ENCODE results near the gene ABLIM3.

The ABLIM3 gene

GRCh38 chr5:149217803-149218155, 76.5 kb downstream of the ABLIM3 start:
- H3K4me3 ChIP-seq (ENCODE audit: low read depth, low read length): no peak overlapping the region
- no peak for TF ChIP-seq CTCF (IDR thresholded peaks at IDR 0.05; ENCODE audit: control insufficient read depth, extremely low read depth, insufficient read depth)
- DNase-seq (ENCODE audit: low read depth): no peak

DNA sequence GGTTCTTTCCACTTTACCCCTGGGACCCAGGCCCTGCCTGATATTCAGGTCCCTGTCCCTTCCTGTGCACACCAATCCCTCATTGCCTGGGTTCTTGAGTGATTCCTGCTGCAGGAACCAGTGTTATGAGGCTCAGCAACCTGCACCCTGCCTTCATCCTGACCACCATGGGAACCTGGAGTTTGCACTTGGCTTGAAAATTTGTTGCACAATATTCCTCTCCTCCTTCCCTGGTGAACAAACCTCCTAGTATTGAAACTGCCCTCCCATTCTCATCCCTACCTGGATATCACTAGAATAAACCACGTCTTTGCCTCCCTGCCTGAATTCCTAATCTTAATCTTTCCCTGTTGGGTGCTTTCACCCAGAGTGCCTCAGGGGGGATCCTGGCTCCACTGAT, 78.3 kb downstream of the ABLIM3 start:
- DNase-seq (ENCODE audit: low read depth): no peak
- no peak overlapping the region for H3K4me3 ChIP-seq (ENCODE audit: low read depth, low read length)
- no peak for TF ChIP-seq CTCF (IDR thresholded peaks at IDR 0.05; ENCODE audit: control insufficient read depth, extremely low read depth, insufficient read depth)

GRCh38 chr5:149220750-149221149, 79.5 kb downstream of the ABLIM3 start:
- H3K4me3 ChIP-seq (ENCODE audit: low read depth, low read length): peak overlapping the region; percentile 6; the same call in 1 of the 2 replicates
- TF ChIP-seq CTCF (IDR thresholded peaks at IDR 0.05; ENCODE audit: control insufficient read depth, extremely low read depth, insufficient read depth): no peak

DNA sequence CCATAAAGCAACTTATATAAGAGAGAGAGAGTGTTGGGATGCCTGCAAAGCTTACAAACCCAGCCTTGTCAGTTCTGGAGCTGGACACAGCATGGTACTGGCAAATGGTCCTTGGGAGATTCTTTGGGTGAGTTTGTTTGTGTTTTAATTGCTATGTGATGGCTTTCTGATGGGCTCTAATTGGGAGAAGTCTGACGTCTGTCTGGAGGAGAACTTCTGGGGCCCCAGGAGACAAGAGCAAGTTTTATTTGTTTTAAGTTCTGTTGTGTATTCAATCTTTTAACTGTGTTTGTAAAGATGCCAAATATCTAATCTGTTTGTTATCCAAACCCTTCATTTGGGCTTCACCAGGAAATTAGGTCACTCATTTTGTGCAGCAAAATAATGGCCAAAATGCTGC, 80.0 kb downstream of the ABLIM3 start:
- H3K4me3 ChIP-seq (ENCODE audit: low read depth, low read length): peak overlapping the region; percentile 6; the same call in 1 of the 2 replicates
- TF ChIP-seq CTCF (IDR thresholded peaks at IDR 0.05; ENCODE audit: control insufficient read depth, extremely low read depth, insufficient read depth): no peak
- peak; percentile 69 for DNase-seq (ENCODE audit: low read depth)

More at GRCh38 chr5:149220750-149221149, 79.5 kb downstream of the ABLIM3 start:
- DNase-seq (ENCODE audit: low read depth): peak; percentile 56

DNA sequence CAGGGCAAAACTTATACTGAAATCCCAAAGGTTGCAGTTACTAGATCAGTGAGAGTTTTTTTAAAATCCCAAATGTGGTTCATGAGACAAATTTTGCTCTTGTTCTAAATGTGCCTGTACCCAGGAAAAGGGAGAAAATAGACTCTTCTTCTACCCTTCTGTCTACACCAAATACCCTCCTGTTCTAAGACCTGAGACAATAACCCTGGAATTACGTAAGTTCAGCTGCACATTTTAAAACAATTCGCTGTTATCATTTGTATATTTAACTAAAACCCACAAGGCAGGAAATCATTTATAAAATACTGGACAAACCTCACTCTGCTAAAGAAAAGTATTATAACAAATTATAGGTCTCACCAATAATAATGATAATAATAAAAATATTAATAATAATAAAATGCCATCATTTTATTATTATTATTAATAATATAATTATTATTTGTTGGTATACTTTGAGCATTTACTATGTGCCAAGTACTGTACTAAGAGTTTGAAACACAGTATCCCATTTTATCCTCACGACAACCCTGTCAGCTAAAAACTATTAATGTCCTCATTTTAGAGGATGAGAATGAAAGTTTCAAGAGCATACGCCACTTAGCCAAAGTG, 80.5 kb downstream of the ABLIM3 start:
- H3K4me3 ChIP-seq (ENCODE audit: low read depth, low read length): no peak overlapping the region
- no peak for TF ChIP-seq CTCF (IDR thresholded peaks at IDR 0.05; ENCODE audit: control insufficient read depth, extremely low read depth, insufficient read depth)

GRCh38 chr5:149223081-149223848, 82.0 kb downstream of the ABLIM3 start:
- no peak overlapping the region for H3K4me3 ChIP-seq (ENCODE audit: low read depth, low read length)
- DNase-seq (ENCODE audit: low read depth): no peak
- TF ChIP-seq CTCF (IDR thresholded peaks at IDR 0.05; ENCODE audit: control insufficient read depth, extremely low read depth, insufficient read depth): no peak

More for the DNA sequence above, 80.5 kb downstream of the ABLIM3 start:
- DNase-seq (ENCODE audit: low read depth): no peak
